Fibroblast of lung (primary cell): ENCODE results near the gene POTEM. TPM values are rescaled to one million over a fixed set of nuclear protein-coding genes. Genes with fewer than 3 reads are reported as not detected.
"Not testable (repeated sequence)": the region's sequence is repeated elsewhere in the genome, so short reads cannot be mapped to it uniquely, and the experiment has no call there.

Source experiments
- DNase-seq, 2 donors: peaks; one replicate each; pipeline versions ENCODE4 v3.0.0 to v3.0.0-alpha.2; 2010; ENCODE audit warnings: low read depth in 2 of 2
- H2AFZ ChIP-seq: 2 replicates; pipeline ENCODE4 v1.5.1; 2012; ENCODE audit warnings: low read length, control low read depth, inconsistent platforms
- H3K27ac ChIP-seq: 2 replicates; pipeline ENCODE4 v1.5.1; 2011; ENCODE audit warnings: low read length, control low read depth; ENCODE audit not compliant: insufficient read depth
- H3K27me3 ChIP-seq: 2 replicates; pipeline ENCODE4 v1.5.1; 2011; ENCODE audit warnings: mild to moderate bottlenecking, low read length; ENCODE audit not compliant: control insufficient read depth, insufficient read depth
- H3K36me3 ChIP-seq: 2 replicates; pipeline ENCODE4 v1.5.1; 2011; ENCODE audit warnings: low read length; ENCODE audit not compliant: control insufficient read depth, insufficient read depth
- H3K4me1 ChIP-seq: 2 replicates; pipeline ENCODE4 v1.5.1; 2011; ENCODE audit warnings: low read length; ENCODE audit not compliant: control insufficient read depth, insufficient read depth; ENCODE audit errors: extremely low read depth
- H3K4me2 ChIP-seq: 2 replicates; pipeline ENCODE4 v1.5.1; 2011; ENCODE audit warnings: low read length, control low read depth; ENCODE audit not compliant: insufficient read depth; ENCODE audit errors: extremely low read depth
- H3K4me3 ChIP-seq, 4 experiments: fragments of 200-600 bp in 1 of 4; sonication (generic) in 1 of 4; replicated peaks in 1 of 4; 2 replicates each; pipeline ENCODE4 v1.5.1; 2011 to 2016; ENCODE audit warnings: low read length in 4 of 4, low read depth in 3 of 4, mild to moderate bottlenecking in 3 of 4, control low read depth in 2 of 4, inconsistent platforms in 1 of 4, mixed read lengths in 1 of 4; ENCODE audit not compliant: insufficient read depth in 1 of 4; ENCODE audit errors: control extremely low read depth in 1 of 4
- H3K79me2 ChIP-seq: 2 replicates; pipeline ENCODE4 v1.5.1; 2012; ENCODE audit warnings: mild to moderate bottlenecking, low read length, inconsistent platforms; ENCODE audit not compliant: control insufficient read depth, insufficient read depth
- H3K9ac ChIP-seq: 2 replicates; pipeline ENCODE4 v1.5.1; 2011; ENCODE audit warnings: mild to moderate bottlenecking, low read length, control low read depth; ENCODE audit not compliant: insufficient read depth
- H3K9me3 ChIP-seq: 2 replicates; pipeline ENCODE4 v1.5.1; 2012; ENCODE audit warnings: low read depth, low read length; ENCODE audit not compliant: control insufficient read depth, insufficient read depth
- H4K20me1 ChIP-seq: 2 replicates; pipeline ENCODE4 v1.5.1; 2011; ENCODE audit warnings: low read length; ENCODE audit not compliant: control insufficient read depth, insufficient read depth; ENCODE audit errors: extremely low read depth
- polyA plus RNA-seq, 2 donors: library from polyadenylated mRNA; depleted of rRNA in 1 of 2; stranded (reverse) in 1 of 2; unstranded in 1 of 2; fragments of >200 nt; gene quantifications; 2 replicates each; pipeline ENCODE4 v1.2.1, GENCODE V29; 2011 to 2012; ENCODE audit warnings: missing spikeins in 1 of 2
- total RNA-seq: library from RNA; depleted of rRNA; stranded (reverse); fragments of >200 nt; gene quantifications from 2 replicates; pipeline ENCODE4 v1.2.1, GENCODE V29; 2014

The POTEM gene
- total and polyA plus RNA-seq, 2 donors (not counting 1 experiment from before 2014, with no cell fraction given), result not detected

DNA sequence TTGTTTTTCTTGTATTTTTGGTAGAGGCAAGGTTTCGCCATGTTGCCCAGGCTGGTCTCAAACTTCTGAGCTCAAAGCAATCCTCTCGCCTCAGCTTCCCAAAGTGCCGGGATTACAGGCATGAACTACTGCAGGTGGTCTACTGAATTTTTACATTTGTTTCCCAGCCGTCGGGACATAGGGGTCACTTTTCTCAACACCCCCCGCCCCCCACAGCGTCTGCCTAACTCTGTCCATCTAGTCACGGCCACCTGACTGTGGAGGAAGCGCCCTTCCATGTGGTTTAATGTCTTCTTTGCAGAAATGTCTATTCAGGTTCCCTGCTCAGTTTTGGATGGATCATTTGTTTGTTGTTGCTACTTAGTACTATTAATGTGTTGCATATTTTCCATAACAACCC is 14.1 kb upstream of the POTEM start:
- not testable (repeated sequence) for DNase-seq, H3K9me3 ChIP-seq, H3K36me3 ChIP-seq, H4K20me1 ChIP-seq, H3K27me3 ChIP-seq, H2AFZ ChIP-seq, H3K4me1 ChIP-seq, H3K27ac ChIP-seq, H3K4me3 ChIP-seq, H3K4me2 ChIP-seq, H3K9ac ChIP-seq, H3K79me2 ChIP-seq

DNA sequence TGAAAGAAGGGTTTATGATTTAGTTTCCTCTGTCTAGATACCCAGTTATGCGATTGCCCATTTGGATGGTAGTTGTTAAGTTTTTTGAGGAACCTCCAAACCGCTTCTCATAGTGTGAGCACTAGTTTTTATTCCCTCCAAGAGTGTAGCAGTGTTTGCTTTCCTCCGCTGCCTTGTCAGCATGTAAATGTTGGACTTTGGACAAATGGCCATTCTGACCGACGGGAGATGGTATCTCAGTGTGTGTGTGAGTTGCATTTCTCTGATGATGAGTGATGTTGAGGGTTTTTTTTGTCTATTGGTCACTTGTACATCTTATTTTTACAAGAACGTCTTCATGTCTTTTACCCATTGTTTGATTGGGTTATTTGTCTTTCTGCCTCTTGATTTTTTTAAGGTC is 11.4 kb upstream of the POTEM start:
- not testable (repeated sequence) for H3K27me3 ChIP-seq, H2AFZ ChIP-seq, H3K36me3 ChIP-seq, H3K4me3 ChIP-seq, DNase-seq, H3K4me1 ChIP-seq, H3K9ac ChIP-seq, H3K27ac ChIP-seq, H4K20me1 ChIP-seq, H3K4me2 ChIP-seq, H3K79me2 ChIP-seq, H3K9me3 ChIP-seq

DNA sequence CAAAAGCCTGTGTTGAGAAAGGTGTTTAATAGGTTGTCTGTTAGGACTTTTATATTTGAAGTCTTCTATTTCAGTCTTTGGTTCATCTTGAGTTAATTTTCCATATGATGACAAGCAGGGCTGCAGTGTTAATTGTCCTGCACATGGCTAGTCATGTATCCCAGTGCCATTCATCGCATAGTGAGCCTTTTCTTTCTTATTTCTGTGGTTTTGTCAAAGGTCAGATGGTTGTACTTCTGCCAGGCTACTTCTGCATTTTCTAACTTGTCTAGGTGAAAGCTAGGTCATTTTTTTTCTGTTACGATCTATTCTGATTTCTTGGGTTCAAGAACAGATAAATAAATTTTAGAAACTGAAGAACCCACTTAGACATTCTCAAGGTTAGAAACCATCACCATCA is 5.7 kb upstream of the POTEM start:
- H3K4me3 ChIP-seq, H3K4me2 ChIP-seq, H3K9ac ChIP-seq, H3K36me3 ChIP-seq, H3K27ac ChIP-seq, H3K4me1 ChIP-seq, H3K79me2 ChIP-seq, H3K9me3 ChIP-seq, DNase-seq, H3K27me3 ChIP-seq, H2AFZ ChIP-seq, H4K20me1 ChIP-seq: not testable (repeated sequence)

DNA sequence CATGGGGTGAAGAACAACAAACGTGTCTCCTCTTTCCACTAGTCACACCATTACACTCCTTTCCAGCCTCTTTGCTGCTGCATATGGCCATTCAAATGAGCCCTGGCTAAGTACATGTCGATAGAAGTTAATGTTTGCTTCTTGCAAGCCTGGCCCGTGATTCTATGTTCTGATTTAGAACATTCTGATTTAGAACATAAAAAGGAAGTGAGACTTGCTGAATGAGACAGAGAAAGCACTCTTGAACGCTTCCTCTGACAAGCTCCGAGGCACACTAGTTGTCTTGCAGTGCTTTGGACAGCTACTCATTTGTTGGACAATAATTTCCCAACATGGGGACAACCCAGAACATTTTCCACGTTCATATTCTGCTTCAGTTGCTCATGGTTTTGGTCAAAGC is 5.1 kb upstream of the POTEM start:
- H3K27me3 ChIP-seq, DNase-seq, H3K4me2 ChIP-seq, H3K9me3 ChIP-seq, H3K4me3 ChIP-seq, H3K4me1 ChIP-seq, H3K9ac ChIP-seq, H3K36me3 ChIP-seq, H3K27ac ChIP-seq, H4K20me1 ChIP-seq, H2AFZ ChIP-seq, H3K79me2 ChIP-seq: not testable (repeated sequence)

DNA sequence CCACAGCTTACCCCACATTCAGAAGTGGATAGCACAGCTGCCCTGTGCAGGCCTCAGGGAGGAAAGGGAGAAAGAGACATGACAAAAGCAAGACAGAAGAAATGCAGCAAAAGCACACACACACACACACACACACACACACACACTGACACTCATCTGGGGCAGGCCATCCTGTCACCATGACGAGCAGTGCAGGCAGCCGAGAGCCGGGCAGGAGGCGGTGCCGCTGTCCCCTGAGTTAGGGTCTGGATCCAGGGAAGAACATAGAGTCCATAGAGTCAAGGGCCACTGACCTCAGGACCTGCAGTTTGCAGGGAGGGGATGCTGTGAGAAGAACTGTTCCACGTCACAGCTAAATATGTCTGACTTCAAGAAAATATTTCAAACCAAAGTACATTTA is 4.0 kb upstream of the POTEM start:
- H3K36me3 ChIP-seq, H3K4me1 ChIP-seq, H3K79me2 ChIP-seq, H3K9ac ChIP-seq, H3K4me3 ChIP-seq, H3K27me3 ChIP-seq, H3K4me2 ChIP-seq, H2AFZ ChIP-seq, DNase-seq, H3K9me3 ChIP-seq, H3K27ac ChIP-seq, H4K20me1 ChIP-seq: not testable (repeated sequence)

DNA sequence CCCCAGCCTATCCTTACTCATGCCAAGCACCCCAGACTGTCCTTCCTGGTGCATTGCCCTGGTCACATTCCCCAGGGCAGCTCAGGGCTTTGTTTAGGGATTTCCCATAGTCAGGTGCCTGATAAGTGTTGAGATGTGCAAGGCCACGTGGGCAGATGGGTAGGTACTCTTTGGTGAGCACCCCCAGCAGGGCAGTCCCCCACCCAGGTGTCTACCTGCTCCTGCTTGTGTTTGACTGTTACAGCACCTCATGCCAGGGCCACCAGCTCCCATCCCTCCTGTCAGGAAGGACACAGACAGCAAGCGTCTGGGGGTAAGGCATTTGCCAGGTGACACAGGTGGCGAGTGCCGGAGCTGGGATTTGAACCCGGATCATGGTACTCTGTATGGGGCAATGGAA is 2.4 kb upstream of the POTEM start:
- H3K4me3 ChIP-seq, DNase-seq, H3K36me3 ChIP-seq, H3K9ac ChIP-seq, H3K27me3 ChIP-seq, H4K20me1 ChIP-seq, H3K4me1 ChIP-seq, H3K27ac ChIP-seq, H3K4me2 ChIP-seq, H3K79me2 ChIP-seq, H2AFZ ChIP-seq, H3K9me3 ChIP-seq: not testable (repeated sequence)

DNA sequence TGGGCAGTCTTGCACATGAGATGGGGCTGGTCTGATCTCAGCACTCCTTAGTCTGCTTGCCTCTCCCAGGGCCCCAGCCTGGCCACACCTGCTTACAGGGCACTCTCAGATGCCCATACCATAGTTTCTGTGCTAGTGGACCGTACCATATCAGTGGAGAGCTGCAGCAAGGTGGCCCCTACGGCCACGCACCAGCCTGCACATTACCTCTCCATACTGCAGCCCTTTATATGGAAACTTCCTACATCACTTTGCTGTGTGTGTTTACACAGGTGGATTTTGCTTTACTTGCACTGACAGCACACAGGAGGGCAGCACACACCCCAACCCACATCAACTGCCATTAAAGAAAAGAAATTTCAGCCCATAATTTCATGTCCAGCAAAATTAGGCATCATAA is 35.3 kb downstream of the POTEM start:
- not testable (repeated sequence) for H3K27ac ChIP-seq, H3K4me2 ChIP-seq, H3K4me3 ChIP-seq, H3K9ac ChIP-seq, H3K27me3 ChIP-seq, H3K36me3 ChIP-seq, DNase-seq, H4K20me1 ChIP-seq, H3K9me3 ChIP-seq, H2AFZ ChIP-seq, H3K4me1 ChIP-seq, H3K79me2 ChIP-seq
